ENCODE measurements around the gene KIF26A.

GRCh38 chr14:104195878-104196277, 57.5 kb downstream of the KIF26A start:
- TF ChIP-seq GATA2 (IDR thresholded peaks at IDR 0.05; ENCODE audit: low read depth, low read length) (no peak), GATA3 (IDR thresholded peaks at IDR 0.05; ENCODE audit: low read depth, low read length) (no peak)

All from SH-SY5Y (cell line).